ENCODE results near the gene TMEM87A.

TMEM87A gene

DNA sequence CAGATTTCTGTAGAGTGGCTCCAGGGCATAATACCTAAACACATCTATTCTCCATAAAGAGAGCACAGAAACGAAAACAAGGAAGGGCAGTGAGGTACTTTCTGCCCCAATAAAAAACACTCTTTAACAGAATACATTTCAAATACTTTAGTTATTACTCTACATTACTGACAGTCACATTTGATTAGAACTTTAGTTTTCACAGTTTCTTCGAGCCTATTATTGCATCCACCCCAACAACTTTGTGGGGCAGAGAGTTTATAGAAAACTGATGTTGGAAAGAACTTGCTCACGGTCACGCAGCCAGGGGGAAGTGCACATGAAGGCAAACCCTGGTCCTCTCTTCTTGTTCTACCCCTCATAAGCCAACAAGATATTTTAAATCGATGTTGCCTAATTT is 74.1 kb downstream of the TMEM87A start:
- DNase-seq: no peak

DNA sequence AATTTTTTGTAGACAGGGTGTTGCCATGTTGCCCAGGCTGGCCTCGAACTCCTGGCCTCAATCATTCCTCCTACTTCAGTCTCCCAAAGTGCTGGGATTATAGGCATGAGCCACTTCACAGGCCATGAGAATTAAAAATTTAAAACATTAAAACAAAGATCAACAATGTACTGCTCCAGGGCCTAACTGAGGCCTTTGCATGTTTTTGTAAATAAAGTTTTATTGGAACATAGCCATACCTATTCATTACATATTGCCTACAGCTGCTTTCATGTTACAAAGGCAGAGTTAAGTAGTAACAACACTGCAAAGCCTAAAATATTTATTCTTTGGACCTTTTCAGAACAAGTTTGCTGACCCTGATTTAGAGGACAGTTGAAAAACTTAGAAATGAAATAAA is 74.7 kb downstream of the TMEM87A start:
- no peak for DNase-seq

DNA sequence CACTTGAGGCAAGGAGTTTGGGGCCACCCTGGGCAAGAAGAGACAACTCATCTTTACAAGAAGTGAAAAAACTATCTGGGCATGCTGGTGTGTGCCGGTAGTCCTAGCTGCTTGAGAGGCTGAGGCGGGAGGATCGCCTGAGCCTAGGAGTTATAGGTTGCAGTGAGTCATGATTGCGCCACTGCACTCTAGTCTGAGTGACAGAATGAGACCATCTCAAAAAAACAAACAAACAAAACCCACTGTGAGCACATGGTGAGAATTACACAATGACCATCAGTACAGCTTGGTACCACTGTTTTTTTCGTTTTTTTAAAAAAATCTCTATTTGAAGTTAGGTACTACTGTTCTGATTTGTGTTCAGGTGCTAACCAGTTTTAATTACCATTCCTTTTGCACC is 78.7 kb downstream of the TMEM87A start:
- DNase-seq: no peak

DNA sequence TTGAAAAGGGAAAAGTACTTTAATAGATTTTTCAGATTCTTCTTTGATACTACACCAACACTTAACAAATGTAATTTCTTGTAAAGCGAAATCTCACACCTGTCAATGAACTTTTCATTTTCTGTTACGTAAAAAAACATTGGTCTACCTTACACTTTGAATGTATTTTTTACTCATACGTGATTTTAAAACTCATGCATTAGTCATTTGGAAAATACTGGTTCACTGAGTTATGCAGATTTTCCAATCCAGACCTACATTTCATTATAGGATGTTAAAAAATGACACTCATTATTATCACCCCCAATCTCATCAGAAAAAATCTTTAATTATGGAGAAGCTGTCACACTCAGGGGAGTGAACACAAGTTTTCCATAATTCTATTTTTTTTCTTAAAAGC is 79.8 kb downstream of the TMEM87A start:
- no peak for DNase-seq

DNA sequence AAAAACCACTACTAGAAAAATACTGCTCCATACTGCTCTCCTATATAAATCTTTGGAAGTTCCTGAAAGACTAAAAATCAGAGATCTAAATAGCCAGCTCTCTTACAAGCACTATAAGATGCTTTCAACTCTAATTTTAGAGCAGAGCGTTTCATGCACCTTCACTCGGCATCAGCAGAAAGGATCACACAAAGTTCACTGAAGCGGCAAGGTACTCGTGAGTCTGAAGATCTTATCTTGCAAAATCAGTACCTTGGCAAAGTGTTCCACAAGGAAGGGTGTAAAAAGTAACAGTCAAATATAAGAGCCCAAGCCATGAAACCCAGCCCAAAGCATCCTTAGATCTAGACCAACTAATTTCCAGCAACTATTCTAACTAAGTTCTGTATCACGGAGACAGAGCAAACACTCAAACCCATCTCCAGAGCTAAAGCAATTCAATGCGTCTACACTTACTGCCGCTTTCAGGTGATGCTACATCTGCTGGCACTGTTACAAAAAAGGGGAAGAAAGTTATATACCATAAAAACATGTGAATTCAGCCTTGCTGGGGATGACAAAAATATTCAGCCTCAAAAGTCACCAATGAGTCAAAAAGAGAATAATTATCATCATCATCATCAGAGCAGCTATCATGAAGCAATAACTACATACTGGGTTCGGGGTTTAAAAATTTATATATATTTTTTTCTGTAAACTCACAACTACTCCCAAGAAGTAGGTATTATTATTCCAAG is 81.5 kb downstream of the TMEM87A start:
- no peak for DNase-seq

DNA sequence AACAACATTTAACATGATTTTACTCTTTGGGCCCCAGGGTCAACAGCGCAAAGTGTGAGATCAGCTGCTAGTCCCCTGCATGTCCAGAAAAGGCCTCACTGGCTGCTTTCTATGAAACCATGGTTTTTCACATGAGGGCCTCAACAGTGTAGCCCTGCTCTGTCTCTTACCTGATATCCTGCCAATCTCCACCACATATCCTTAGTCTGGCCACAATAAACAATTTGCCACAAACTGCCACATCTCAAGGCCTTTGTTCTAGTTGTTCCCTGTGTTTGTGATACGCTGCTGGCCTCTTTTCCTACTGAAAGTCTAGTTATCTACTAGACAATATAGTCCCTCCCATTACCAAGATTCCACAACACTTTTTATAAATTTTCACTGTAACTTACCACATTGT is 82.9 kb downstream of the TMEM87A start:
- no peak for DNase-seq

DNA sequence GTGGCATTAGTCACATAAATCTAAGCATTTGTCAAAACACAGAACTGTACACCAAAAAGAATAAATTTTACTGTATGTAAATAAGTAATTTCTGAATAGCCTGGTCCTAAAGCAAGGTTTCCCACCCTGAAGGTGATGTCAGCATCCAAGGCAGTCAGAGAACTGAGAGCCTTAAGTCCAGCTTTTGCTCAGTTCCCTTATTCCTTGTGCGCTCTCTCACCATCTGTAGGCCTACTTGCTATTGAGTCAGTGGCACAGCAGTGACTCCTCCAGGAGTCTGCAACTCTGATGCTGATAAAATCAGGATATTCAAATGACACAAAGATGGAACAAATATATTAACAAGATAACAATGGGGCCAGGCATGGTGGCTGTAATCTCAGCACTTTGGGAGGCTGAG is 87.4 kb downstream of the TMEM87A start:
- DNase-seq: no peak

DNA sequence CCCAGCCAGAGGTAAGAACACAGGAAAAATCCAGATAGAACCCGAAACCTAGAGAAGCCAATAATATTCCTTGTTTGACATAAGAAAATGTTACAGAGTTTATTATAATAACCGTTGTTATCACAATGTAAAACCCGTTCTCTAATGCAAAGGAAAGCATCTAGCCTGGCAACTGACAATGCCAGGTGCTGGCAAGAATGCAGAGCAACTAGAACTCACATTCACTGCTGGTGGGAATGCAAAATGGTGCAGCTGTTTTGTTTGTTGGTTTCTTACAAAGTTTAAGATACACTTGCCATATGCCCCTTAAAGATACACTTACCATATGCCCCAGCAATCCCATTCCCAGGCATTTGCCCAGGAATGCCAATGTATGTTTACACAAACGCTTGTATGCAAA is 88.5 kb downstream of the TMEM87A start:
- no peak for DNase-seq

DNA sequence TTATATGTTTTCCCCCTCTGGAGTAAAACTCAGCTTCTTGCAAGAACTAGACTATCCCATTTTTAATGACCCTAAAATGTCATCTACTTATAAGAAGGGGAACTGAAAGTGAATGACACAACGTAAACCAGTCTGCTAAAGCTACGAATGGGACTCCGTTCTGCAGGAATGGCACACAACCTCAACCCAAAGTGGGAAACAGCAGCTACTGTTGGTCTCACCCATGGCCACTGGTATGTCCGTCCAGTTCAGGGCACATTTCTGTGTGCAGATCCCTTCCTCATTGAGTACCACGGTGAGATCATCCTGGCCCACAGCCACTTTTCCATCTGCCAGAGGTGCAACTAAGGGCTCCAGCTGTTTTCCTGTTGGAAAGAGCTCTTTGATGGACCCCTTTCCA is 88.9 kb downstream of the TMEM87A start:
- no peak for DNase-seq

DNA sequence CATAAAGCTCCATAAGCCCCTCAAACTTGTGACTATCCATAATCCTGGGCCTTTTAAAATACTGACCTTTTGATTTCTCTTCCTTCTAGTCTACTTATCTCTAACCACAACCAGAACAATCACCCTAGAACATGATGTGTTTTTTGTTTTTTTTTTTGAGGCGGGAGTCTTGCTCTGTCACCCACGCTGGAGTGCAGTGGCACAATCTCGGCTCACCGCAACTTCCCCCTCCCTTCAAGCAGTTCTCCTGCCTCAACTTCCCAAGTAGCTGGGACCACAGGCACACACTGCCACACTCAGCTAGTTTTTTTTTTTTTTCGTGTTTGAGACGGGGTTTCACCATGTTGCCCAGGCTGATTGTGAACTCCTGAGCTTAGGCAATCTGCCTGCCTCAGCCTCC is 90.3 kb downstream of the TMEM87A start:
- DNase-seq: no peak

DNA sequence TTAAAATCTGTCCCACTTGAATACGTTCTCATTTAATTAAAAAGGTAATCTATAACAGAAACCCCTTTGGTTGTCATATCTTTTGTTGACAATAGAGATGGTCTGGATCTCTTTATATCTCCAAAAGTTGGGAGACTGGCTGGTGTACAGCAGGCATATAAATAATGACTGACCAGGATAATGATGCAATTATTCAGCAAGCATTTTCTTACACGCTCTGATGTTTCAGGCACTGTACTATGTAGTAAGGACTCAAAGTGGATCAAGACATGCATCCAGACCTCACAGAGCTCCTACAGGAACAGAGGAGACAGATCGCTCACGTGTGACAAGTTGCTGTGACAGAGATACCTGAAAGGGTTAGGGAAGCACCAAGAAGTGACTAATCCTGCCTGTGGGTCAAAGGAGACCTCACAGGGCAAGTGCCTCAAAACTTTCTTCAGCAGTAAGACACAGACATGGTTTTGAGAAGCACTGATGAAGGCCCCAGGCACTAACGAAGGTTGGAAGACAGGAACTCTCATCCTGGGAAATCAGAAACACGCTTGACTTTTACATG is 90.8 kb downstream of the TMEM87A start:
- no peak for DNase-seq

DNA sequence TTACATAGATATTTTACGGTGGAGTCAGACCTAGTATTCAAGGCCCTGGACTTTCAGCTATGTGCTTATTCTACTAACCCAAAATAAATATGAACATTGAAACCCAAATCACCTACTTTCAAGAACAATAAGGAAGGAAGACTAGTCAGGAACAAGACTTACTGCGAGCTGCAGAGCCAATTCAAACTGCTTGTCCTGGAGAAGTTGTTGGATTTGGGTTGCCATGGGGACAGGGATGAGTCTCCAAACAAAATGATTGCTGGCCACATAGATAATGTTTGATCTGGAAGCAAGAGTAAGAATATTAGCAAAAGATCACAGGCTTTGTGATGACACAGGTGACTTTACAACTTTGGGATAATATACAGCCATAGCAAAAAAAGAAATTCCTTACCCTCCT is 95.2 kb downstream of the TMEM87A start:
- DNase-seq: no peak

DNA sequence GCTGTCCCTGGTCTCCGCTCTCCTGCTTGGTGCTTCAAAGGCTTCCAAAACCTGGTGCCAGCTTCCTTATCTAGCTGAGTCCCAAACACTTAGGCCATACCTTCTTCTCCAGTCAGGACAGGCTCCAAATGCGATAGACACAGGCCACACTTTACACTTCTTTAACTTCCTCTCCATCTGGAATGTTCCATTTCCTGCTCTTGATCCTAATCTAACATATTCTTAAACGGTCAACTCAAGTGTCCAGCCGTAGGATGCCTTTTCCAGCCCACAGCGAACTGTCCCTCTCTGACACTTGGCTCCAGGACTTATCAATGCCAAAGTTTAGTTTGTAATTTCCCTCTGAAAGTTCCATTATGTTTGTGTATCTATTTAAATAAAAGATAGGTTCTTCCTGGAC is 97.6 kb downstream of the TMEM87A start:
- DNase-seq: no peak

DNA sequence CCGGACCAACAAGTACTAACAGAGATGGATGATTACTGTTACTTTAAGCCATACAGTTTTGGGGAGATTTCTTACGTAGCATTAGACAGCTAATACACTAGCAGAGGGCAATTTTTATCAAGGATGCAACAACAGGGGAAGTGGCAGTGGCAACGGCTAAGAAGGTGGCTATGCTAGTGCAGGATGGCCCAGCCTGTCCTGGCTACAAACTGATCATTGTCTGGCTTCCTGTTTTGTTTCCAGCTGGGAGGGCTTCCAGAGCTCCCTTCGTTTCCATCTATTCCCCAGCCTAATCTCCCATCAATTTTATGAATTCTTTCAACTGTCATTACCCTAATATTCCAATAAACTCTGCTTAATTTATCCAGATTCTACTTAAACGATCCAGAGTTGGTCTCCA is 100.8 kb downstream of the TMEM87A start:
- no peak for DNase-seq

DNA sequence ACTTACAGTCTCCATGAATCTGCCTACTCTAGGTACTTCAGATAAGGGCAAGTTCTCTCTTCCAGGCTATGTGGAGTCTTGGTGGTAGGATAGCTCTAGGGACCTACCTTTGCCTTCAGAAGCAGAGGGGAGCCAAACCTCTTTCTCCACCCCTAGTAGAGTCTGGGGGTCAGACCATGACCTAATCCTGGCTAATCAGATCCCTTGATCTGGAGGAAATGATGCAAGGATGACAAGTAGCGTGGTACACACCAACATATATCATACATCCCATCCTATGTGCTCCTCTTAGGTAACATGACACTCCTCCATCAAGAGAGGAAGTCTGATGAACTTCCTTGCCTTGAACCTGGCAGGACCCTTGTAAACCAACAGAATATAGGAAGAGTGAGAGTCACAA is 101.4 kb downstream of the TMEM87A start:
- no peak for DNase-seq

DNA sequence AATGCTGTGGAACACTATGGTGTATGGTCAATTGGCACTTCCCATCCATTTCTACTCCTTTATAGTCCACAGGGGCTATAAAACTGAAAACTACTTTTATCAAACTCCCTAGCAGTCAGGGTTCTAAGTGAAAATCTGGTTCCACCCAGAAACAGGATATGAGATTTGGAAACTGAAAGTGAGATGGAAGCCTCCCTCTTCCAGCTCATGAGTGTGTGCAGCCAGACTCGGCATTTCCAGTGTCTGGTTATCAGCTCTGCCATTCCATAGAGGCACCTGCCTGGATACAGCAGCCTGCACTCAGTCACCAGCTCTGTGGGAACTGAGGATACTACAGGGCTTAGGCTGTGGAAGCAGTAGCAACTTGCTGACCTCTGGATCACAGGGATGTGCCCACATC is 102.1 kb downstream of the TMEM87A start:
- DNase-seq: no peak

DNA sequence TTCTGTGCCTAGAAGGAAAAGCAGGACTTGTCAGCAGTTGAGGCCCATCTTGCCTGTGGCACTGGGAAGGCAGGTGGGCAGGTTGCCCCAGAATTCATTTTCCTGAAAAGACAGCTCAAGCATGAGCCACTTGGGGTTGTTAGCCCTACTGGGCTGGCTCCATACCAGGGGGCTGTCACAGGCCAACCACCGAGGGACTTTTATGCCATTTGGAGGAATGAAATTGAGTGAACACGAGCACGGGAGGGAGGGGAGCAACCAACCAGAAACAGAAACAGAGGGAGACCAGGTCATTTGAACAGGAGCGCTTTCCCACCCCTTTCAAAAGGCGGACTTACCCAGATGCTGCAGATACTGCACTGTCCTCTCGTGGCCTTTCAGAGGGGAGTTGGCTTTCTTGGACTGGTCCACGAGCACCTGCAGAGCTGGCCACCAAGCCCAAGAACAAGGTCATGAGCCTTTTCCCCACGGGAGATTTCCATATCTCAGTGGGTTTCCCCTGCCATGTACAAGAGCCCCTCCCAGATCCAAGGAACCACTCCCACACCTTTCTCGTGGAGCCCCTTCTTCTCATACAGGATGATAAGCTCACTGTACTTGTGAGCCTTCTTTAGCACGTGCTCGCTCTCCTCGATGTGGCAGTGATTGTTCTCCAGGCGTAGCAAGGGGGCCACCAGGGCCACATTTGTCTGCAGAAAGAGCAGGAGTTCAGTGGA is 106.8 kb downstream of the TMEM87A start:
- DNase-seq: no peak

DNA sequence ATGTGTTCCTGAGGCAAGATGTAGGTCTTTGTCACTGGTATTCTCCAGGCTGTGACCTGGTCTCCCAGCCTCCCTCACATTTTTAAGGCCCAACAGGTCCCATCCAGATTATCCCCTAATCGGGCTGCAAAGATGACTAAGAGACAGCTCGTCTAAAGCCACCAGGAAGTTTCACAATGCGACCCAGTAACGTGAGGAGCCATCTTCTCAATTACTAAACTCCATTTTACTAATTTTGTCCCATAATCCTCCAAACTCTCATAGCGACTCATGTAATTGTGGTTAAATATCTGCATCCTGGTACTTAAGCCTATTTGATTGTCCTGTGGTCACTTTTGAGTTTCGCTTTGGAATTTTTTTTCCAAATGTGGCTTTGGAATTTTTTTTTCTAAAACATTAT is 108.1 kb downstream of the TMEM87A start:
- no peak for DNase-seq

DNA sequence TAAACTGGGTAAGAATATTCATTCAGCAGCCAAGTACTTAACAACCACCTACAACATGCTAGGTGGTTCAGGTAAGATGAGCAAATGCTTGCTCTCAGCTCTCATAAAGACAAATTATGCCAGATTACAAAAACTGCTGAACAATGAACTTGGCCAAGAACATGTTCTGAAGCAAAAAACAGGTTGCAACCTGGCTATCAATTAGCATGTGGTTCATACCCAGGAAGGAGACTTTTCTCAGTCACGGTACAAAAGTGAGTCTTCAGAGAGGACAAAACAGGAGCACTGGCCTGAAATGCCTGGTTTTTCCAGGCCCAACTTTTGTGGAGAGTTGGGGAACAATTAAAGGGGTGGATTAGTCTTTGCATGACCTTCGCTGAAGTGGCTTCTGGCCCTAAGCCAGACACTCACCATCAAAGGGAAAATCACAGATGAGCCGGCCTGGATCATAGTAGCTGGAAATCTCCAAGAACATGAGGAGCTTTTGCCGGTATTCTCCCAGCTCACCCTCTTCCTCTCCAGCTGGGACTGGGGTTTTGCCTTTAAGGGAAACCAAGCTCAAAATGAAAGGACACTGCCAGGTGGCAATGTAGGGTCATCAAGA is 109.2 kb downstream of the TMEM87A start:
- DNase-seq: no peak

DNA sequence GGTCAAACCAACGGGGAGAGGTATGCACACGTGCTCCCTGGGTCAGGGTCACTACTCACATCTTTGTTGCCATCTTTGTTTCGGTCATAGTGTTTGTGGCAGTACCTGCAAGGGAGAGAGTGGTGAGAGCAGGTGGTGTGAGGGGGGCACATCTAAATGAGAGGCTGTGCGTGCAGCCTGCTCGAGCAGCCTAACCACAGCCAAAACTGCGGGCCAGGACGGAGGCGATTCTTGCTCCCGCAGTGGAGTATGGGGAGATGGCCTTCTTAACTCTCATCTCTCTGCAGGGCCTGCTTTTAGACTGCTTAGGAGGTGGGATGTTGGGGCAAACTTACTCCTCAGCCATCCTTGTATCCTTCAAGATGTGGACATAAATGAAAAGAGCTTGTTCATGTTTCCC is 109.9 kb downstream of the TMEM87A start:
- no peak for DNase-seq

All from NCI-H345 (cell line).